ENCODE measurements around the gene CRB1. TPM values are rescaled to one million over a fixed set of nuclear protein-coding genes. Genes with fewer than 3 reads are reported as not detected.

Gene CRB1
- total RNA-seq, 1 donor: under 0.01 TPM

DNA sequence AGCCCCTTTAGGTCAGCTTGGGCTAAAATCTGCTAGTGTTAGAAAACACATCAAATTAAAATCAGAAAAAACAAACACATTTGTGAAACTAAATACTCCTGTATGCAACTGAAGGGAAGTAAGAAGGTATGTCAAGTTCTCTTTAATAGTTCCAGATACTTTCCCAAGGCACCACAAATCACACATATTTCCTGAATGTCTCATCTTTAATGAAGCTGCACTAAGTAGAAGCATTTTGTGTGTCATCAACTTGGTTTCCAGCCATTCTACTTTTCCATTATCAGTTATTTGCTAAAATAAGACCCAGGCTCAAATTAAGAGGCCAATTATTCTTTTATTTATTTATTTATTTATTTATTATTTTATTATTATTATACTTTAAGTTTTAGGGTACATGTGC lies 34.7 kb downstream of the CRB1 start:
- no peak for DNase-seq (ENCODE audit: low read depth in 2 of 3, low spot score in 2 of 3)

DNA sequence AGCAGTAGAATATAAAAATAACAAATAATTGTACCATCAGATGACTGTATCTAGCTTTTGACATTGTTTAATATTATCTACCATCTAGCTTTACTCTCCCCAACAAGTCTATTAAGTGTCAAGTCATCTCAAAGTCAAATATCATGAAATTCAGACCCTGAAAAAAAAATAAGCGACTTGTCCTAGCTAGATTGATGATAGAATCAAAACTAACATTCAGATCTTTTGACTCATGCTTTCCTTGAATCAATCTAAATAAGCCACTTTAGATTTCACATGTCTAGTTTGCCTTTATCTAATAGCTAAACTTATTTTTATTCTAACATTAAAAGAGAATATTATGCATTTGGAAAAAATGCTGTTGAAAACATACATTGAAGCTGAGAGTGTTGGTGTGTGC lies 35.4 kb downstream of the CRB1 start:
- DNase-seq (ENCODE audit: low read depth in 2 of 3, low spot score in 2 of 3): no peak

DNA sequence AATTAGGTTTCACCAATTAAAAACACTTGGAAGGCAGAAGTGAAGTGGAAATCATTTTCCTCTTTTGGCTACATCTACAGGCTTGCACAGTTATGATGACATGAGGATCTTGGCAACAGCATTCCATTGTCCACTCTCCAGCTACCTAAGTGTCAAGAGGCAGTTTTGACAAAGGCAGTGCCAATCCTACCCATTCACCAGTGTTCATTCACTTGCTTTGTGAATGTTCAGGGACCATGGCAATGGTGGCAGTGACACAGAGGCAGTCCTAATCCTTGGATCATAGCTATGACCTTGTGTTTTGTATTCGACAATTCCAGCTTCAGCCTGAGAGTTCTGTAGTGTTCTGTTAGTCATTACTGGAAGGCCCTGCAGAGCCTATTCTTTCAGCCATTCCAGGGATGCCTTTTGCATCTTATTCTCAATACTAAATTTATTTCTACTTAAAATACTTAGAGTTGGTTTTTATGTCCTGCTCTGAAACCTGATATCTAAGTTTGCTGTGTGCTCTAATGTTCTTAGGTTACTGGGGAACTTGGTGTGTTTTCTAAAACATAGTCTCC lies 36.7 kb downstream of the CRB1 start:
- no peak for DNase-seq (ENCODE audit: low read depth in 2 of 3, low spot score in 2 of 3)

DNA sequence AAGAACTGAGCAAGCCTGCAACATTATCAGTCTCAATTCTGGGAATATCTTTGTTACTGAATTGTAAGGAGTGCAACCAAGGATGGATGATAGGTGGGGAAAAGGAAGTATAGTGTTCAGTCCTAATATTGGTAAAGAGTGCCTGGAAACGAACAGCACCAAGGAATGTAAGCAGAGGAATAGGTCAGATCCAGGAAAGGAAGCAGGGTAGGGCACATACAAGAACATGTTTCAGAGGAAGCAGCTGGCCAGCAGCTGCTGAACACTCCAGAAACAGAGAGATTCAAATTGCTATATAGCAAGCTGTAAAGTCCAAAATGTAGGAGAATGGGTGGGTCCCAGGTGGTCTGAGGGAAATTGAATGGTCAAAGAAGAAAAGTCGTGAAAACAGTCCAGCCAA lies 37.9 kb downstream of the CRB1 start:
- no peak for DNase-seq (ENCODE audit: low read depth in 2 of 3, low spot score in 2 of 3)

DNA sequence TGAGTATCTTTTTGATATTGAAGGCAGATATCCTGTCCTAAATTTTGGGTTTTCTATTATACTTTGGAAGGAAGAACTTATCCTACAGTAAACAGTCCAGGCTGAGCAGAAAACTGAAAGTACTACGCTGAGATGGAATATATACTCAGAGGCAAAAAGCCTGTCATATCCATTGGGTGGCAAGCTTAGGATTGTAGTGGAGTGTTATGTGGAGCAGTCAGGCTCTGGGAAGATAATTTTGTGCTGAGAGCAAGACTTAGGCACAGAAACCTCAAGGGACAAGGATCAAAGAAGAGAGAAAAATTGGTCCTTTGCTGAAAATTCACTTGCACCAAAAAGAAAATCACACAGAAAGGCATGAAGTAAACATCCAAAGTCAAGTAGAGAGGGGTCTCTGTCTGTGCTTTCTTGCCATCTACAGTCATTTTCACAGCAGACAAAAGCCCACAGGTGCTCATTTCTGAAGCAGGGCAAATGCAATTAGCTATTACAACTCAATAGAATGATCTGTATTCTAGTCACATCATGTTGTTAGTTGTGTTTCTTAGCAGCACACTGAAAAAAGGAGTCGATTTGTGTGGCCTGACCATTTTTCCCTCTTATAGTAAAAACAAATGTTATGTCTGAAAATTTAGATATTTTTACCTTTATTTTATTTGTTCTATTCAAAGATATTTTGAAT lies 38.5 kb downstream of the CRB1 start:
- no peak for DNase-seq (ENCODE audit: low read depth in 2 of 3, low spot score in 2 of 3)

DNA sequence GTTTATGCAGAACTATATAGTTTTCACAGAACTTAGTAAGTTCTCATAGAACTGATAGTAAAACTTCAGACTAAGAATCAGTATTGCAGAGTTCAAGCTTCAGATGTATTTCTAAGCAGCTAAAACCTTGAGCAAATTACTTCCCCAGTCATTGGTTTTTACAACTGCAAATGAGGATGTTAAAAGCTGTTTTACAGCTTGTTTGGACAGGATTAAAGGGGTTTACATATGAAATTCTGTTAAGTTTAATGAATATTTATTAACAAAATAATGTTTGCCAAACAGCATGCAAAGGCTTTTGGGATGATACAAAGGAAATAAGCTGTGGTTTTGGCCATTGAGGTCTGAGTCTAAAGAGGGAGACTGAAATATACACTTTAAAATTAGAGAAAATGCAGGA lies 39.1 kb downstream of the CRB1 start:
- no peak for DNase-seq (ENCODE audit: low read depth in 2 of 3, low spot score in 2 of 3)

DNA sequence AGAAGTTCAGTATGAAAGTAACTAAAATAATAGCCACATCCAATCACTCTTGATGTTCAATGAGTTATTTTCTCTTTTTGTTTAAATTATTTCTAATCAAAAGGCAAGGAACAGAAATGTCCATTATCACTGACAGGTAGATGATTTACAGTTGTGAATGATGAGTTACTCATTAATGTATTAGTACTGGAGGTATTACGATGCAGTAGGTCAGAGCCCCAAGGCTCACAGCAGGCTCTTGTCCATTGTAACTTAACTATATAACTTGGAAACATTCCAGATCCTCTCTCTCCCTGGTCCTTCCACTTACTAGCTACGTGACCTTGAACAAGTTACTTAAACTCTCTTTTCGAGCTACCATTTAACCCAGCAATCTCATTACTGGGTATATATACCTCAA lies 39.5 kb downstream of the CRB1 start:
- DNase-seq (ENCODE audit: low read depth in 2 of 3, low spot score in 2 of 3): no peak

DNA sequence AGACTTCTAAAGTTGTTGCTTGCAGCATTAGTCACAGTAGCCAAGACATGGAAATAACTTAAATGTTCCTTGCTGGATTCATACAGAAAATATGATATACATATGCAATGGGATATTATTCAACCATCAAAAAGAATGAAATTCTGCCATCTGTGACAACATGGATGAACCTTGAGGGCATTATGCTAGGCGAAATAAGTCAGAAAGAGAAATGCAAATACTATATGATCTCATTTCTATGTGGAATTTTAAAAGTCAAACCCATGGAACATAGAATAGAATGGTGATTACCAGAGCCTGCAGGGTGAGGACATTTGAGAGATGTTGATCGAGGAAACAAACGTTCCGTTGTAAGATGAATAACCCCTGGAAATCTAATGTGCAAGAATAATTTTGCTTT lies 43.0 kb downstream of the CRB1 start:
- DNase-seq (ENCODE audit: low read depth in 2 of 3, low spot score in 2 of 3): no peak

DNA sequence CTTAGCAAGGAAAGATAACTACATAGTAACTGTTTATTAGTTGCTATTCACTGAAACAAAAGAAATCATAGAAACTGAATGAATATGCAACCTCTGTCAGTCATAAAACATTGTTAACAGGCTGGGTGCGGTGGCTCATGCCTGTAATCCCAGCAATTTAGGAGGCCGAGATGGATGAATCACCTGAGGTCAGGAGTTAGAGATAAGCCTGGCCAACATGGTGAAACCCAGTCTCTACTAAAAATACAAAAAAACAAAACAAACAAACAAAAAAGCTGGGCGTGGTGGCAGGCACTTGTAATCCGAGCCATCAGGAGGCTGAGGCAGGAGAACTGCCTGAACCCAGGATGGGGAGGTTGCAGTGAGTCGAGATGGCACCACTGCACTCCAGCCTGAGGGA lies 44.1 kb downstream of the CRB1 start:
- DNase-seq (ENCODE audit: low read depth in 2 of 3, low spot score in 2 of 3): no peak

DNA sequence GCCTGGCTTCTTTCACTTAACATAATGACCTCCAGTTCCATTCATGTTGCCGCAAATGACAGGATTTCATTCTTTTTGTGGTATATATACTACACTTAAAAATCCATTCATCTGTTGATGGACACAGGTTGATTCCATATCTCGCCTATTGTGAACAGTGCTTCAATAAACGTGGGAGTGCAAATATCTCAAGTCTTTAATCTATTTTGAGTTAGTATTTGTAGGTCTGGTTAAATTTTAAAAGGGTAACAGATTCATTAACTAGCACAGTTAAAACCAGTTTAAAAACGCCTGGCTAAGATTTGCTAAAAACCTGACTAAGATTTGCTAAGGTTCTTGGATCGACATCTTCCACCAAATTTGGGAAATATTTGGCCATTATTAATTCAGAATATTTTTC lies 45.7 kb downstream of the CRB1 start:
- DNase-seq (ENCODE audit: low read depth in 2 of 3, low spot score in 2 of 3): no peak

DNA sequence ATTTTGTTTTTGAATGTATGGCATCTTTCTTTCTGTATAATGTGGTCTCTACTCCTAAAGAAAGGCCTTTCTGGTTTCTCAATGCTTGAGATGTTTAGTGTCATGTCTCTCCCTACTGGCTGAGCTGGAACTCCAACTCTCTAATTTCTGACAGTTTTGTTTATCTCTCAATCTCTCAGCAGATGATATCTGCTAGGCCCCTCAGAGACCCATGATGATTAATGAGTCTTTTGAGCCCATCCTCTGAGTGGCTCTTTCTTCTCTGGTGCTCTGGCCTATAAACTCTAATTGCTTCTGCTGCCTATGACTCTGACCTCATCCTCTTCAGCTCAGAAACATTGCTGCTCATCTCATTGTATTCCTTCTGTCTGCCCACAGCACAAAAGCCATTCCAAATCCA lies 46.6 kb downstream of the CRB1 start:
- DNase-seq (ENCODE audit: low read depth in 2 of 3, low spot score in 2 of 3): no peak

DNA sequence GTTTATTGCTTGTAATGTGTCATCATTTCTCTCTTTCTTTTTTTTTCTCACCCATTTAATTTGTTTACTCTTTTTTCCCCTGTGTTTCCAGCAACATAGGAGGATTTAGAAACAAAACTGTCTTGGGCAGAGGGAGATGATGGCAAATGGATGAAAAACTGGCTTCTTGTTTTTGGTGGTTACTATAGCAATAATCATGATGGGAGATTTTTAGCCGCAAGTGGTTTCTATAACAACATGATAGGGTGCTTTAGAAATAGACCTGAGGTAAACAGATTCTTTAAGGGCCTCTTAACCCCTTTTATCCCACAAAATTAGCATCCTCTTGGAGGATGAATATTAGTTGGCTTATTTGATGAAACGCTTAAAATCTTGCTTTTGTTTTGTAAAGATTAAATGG lies 51.6 kb downstream of the CRB1 start:
- peak in 2 of 3 donors; percentile 9 to 44 for DNase-seq (ENCODE audit: low read depth in 2 of 3, low spot score in 2 of 3)

DNA sequence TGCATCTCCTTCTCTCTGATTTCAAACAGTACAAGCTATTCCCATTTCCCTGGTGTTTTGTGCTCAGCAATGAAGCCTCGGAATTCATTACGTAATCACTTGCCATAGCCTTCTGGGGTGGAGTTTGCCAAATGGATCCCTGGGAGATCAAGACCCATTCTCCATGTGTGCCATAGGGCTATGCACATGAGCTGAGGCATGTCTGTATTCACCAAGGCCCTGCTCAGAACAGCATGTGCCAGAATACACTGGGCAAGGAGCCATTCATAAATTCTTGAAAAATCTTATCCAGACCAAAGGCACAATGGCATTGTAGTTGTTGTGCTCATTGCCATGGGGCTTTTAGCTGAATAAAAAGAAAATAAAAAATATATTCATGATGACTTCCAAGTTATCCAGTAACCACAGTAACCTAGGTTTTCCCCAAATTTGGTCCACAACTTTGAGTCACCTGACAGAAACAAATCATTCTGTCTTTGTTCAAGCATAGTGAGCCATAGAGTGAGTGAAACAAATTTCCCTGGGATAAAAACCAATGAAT lies 53.0 kb downstream of the CRB1 start:
- no peak for DNase-seq (ENCODE audit: low read depth in 2 of 3, low spot score in 2 of 3)

DNA sequence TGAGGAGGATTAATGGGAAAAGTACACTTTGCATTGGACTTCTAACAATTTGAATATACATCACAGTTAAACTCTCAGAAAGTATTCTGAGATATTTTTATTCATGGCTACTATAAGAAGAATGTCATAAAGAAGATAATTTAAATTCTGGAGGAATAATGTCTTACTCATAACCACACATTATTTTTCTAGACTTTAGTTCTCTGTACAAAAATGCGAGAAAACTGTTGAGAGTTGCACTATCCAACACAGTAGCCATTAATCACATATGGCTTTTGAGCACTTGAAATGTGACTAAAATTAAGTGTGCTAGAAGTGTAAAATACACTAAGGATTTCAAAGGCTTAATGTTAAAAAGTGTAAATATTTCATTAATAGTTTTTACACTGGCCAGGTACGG lies 53.8 kb downstream of the CRB1 start:
- no peak for DNase-seq (ENCODE audit: low read depth in 2 of 3, low spot score in 2 of 3)

DNA sequence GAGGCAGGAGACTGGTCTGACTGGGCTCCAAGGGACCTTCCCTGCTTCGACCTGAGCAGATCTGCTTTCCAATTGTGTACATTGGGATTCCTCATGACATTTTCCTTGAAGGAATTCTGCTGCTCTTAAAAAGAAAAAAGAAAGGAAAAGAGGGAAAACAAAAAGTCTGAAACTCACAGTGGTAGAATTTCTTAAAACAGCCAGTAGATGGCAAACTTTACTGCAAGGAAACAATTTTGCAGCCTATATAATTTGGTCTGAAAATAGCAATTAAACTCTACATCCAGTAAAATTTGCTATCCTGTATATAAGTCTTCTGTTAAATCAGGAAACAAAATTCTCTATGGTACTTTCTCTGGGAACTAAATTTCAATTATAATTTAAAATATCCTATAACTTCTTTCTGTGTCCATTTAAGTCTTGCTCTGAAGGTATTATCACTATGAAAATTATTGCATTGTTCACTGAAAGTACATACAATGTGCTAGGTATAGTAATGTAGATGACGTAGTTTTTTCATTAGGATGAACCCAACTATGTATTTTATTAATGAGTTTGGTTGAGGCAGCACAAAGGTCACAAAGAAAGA lies 59.8 kb downstream of the CRB1 start:
- DNase-seq (ENCODE audit: low read depth in 2 of 3, low spot score in 2 of 3): peak in 1 of 3 donors; percentile 23

DNA sequence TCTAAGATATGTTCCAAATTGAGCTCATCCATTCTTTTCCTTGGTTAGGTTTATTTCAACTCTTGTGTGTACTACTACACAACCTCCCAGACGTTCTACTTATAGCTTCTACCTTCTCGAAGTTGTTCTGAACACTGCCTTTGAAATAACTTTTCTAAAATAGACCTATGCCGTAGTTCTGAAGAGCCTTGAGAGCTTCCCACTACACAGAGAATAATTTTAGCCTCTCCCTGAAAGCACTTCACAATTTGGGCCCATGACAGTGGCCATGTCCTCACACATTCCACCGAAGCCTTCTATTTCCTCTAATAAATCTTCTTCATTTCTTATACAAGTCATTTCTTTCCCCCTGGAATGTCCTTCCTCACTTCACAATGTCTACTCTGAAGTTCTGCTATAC lies 62.2 kb downstream of the CRB1 start:
- DNase-seq (ENCODE audit: low read depth in 2 of 3, low spot score in 2 of 3): no peak

DNA sequence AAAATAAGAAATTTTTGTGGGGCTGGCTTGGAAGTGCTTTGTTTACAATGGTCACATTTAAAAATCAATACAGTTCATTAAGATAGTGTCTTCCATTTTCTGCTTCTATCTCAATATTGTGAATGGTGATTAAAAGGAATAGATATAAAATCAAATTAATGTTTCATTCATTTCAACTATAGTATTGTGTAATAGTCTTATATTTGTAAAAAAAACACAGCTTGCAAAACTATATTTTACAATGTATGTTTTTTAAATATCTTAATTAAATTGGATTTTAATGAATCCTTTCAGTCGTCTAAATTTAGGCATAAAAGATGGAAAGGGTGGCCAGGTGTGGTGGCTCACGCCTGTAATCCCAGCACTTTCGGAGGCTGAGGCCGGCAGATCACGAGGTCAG lies 63.5 kb downstream of the CRB1 start:
- no peak for DNase-seq (ENCODE audit: low read depth in 2 of 3, low spot score in 2 of 3)

DNA sequence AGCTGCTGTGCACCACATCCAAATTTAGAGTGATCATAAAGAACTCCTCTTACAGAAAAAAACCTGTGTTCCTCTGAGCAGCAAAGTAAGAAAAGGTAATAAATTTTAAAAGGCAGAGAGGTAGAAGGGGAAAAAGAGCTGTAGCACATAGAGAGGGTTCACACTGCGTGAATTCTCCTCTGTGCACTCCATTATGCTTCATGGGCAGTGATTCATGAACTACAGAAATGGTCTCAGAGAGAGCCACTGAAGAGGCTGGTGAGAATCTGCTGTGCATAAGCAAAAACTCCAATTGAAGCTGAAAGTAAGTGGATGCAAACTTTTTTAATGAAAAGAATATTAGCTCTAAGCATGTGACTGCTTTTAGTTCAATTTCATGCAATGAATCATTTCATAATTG lies 65.0 kb downstream of the CRB1 start:
- no peak for DNase-seq (ENCODE audit: low read depth in 2 of 3, low spot score in 2 of 3)

DNA sequence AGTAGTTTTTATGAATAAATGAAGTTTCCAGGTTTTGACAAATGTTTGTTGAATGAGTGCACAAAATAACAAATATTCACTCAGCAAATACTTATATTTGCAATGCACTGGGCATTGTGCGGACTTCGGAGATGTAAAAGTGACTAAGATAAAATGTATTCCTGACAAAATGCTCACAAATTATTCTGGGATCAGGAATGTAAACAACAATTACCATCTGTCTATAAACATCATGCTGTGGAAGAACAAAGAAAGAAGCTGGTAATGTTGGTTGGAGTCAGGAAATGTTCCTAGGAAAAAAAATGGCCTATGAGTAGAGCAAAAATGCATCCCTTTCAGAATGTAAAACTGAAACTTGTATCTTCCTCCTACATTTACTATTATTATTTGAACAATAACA lies 68.5 kb downstream of the CRB1 start:
- DNase-seq (ENCODE audit: low read depth in 2 of 3, low spot score in 2 of 3): no peak

DNA sequence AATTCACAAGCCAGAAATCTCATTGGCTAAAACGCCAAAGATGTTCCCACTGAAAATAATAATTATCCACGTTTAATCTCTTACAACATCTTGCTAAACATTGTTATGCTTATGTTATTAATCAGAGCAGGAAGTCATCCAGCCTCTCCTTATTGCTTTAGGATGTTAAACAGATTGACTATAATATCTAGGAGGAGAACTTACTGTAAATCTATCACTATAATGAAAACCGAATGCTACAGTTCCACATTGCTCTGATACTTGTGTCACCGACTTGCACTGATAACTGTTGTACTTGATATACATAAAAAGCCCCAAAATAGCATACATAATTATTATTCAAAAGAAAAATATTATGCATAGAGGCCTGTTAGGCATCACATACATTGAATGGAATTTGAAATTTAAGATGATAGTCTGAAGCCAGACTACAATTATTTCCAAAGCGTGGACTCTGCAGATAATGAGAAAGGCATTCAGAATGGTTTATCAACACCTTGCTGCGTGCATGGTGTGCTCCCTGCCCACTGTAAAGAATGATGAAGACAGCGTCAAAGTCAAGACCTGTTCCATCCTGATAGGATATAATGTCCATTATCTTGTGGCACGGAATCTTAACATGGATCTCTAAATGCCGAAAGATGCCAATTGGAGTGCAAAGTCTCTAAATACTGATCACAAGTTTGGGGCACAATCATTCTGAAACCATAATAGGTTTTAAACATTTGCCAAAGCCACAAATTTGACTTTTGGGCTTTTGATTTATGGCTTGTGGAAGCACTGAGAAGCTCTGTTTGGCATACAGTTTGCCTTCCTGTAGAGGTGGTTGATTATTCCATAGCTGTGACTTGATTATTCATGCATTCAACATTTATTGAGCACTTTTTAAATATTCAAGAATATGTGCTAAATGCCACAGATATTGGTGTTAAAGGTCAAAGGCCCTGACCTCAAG lies 71.3 kb downstream of the CRB1 start:
- peak in 1 of 3 donors; percentile 60 for DNase-seq (ENCODE audit: low read depth in 2 of 3, low spot score in 2 of 3)

DNA sequence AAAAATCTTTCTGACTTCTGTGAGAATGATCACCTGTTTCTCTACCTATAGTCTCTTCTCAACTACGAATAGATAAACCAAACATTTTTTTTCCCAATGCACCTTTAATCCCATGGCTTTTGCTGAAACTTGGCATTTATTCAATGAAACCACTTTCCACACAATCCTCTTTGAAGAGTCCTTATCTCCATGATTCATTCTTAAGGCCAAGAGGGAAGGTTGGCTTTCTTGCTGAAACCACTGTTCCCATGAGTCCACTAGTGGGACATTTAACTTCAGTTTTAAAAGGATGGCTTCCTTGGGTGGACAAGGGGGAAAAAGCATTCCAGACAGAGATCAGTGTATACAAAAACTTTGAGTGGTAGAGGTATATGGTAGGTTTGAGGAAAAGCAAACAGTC lies 73.6 kb downstream of the CRB1 start:
- no peak for DNase-seq (ENCODE audit: low read depth in 2 of 3, low spot score in 2 of 3)
